Measurements from ENCODE around the gene SMAD5. TPM values are rescaled to one million over a fixed set of nuclear protein-coding genes. Genes with fewer than 3 reads are reported as not detected.

Gene SMAD5
- total and polyA plus RNA-seq, 2 experiments from 2014 or later, result 37.5 to 56.6 TPM

DNA sequence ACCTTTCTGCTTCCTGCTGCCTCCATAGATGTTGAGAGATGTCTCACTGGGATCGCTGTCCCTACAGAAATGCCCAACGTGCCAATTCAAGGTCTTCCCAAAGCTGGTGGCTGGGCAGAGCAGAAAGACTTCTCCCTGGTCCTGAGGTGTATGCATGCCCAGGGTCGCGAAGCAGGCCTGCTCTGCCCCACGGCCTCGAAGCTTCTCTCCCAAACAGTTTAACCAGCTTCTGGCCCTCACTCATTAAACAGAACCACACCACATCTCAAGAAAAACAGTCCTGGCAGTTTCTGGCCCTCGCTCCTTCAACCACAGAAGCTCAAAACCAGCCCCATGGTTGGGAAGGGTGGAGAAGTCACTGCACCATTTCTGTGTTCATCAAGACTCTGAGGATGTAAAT, 75.0 kb downstream of the SMAD5 start:
- TF ChIP-seq, protein P1, sequence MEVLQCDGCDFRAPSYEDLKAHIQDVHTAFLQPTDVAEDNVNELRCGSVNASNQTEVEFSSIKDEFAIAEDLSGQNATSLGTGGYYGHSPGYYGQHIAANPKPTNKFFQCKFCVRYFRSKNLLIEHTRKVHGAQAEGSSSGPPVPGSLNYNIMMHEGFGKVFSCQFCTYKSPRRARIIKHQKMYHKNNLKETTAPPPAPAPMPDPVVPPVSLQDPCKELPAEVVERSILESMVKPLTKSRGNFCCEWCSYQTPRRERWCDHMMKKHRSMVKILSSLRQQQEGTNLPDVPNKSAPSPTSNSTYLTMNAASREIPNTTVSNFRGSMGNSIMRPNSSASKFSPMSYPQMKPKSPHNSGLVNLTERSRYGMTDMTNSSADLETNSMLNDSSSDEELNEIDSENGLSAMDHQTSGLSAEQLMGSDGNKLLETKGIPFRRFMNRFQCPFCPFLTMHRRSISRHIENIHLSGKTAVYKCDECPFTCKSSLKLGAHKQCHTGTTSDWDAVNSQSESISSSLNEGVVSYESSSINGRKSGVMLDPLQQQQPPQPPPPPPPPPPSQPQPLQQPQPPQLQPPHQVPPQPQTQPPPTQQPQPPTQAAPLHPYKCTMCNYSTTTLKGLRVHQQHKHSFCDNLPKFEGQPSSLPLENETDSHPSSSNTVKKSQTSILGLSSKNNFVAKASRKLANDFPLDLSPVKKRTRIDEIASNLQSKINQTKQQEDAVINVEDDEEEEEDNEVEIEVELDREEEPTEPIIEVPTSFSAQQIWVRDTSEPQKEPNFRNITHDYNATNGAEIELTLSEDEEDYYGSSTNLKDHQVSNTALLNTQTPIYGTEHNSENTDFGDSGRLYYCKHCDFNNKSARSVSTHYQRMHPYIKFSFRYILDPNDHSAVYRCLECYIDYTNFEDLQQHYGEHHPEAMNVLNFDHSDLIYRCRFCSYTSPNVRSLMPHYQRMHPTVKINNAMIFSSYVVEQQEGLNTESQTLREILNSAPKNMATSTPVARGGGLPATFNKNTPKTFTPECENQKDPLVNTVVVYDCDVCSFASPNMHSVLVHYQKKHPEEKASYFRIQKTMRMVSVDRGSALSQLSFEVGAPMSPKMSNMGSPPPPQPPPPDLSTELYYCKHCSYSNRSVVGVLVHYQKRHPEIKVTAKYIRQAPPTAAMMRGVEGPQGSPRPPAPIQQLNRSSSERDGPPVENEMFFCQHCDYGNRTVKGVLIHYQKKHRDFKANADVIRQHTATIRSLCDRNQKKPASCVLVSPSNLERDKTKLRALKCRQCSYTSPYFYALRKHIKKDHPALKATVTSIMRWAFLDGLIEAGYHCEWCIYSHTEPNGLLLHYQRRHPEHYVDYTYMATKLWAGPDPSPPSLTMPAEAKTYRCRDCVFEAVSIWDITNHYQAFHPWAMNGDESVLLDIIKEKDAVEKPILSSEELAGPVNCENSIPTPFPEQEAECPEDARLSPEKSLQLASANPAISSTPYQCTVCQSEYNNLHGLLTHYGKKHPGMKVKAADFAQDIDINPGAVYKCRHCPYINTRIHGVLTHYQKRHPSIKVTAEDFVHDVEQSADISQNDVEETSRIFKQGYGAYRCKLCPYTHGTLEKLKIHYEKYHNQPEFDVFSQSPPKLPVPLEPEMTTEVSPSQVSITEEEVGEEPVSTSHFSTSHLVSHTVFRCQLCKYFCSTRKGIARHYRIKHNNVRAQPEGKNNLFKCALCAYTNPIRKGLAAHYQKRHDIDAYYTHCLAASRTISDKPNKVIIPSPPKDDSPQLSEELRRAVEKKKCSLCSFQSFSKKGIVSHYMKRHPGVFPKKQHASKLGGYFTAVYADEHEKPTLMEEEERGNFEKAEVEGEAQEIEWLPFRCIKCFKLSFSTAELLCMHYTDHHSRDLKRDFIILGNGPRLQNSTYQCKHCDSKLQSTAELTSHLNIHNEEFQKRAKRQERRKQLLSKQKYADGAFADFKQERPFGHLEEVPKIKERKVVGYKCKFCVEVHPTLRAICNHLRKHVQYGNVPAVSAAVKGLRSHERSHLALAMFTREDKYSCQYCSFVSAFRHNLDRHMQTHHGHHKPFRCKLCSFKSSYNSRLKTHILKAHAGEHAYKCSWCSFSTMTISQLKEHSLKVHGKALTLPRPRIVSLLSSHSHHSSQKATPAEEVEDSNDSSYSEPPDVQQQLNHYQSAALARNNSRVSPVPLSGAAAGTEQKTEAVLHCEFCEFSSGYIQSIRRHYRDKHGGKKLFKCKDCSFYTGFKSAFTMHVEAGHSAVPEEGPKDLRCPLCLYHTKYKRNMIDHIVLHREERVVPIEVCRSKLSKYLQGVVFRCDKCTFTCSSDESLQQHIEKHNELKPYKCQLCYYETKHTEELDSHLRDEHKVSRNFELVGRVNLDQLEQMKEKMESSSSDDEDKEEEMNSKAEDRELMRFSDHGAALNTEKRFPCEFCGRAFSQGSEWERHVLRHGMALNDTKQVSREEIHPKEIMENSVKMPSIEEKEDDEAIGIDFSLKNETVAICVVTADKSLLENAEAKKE (CRISPR knock-in tag; IDR thresholded peaks at IDR 0.05), result no peak
- TF ChIP-seq NANOG (IDR thresholded peaks at IDR 0.05; ENCODE audit: borderline replicate concordance) (no peak), CTCF (conservative IDR thresholded peaks at IDR 0.05; ENCODE audit: low read depth in 2 of 2) (no peak), EZH2 (IDR thresholded peaks at IDR 0.05; ENCODE audit: low read depth, unreplicated experiment) (no peak), CREB1 (CRISPR knock-in tag; IDR thresholded peaks at IDR 0.05; ENCODE audit: low read depth) (no peak), POLR2AphosphoS5 (IDR thresholded peaks at IDR 0.05; ENCODE audit: low read depth) (no peak), JUNB (IDR thresholded peaks at IDR 0.05; ENCODE audit: unreplicated experiment) (no peak), EZH2phosphoT487 (IDR thresholded peaks at IDR 0.05; ENCODE audit: unreplicated experiment) (no peak)
- TF ChIP-seq, protein P2, sequence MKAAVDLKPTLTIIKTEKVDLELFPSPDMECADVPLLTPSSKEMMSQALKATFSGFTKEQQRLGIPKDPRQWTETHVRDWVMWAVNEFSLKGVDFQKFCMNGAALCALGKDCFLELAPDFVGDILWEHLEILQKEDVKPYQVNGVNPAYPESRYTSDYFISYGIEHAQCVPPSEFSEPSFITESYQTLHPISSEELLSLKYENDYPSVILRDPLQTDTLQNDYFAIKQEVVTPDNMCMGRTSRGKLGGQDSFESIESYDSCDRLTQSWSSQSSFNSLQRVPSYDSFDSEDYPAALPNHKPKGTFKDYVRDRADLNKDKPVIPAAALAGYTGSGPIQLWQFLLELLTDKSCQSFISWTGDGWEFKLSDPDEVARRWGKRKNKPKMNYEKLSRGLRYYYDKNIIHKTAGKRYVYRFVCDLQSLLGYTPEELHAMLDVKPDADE (IDR thresholded peaks at IDR 0.05), result no peak
- Histone ChIP-seq H3K36me3 (ENCODE audit: insufficient read depth) (no peaks in the 10 kb centered on the region), H2AFZ (no peak overlapping the region), H4K20me1 (replicated peaks; ENCODE audit: insufficient read depth) (no peaks in the 10 kb centered on the region), H3K4me3 (no peak overlapping the region), H3K9me2 (ENCODE audit: insufficient read depth) (no peaks in the 10 kb centered on the region), H3K4me1 (ENCODE audit: insufficient read depth) (peaks cover 8% of the 10 kb centered on the region), H3K79me2 (replicated peaks; ENCODE audit: insufficient read depth) (no peaks in the 10 kb centered on the region), H3K4me2 (no peak overlapping the region), H3F3A (replicated peaks; ENCODE audit: low read depth) (no peaks in the 10 kb centered on the region), H3K27me3 (ENCODE audit: insufficient read depth) (peaks cover 60% of the 10 kb centered on the region), H3K27ac (ENCODE audit: low read depth) (no peak overlapping the region)
- ATAC-seq, result no peak
- Mint-ChIP-seq H3K4me1 (peaks cover 18% of the 10 kb centered on the region), H3K27me3 (ENCODE audit: insufficient read depth, low read depth, poor library complexity) (peaks cover 71% of the 10 kb centered on the region), H3K27ac (no peak overlapping the region), H3K9me3 (peaks cover 15% of the 10 kb centered on the region; the same call in 2 of the 3 replicates), H3K36me3 (ENCODE audit: low read depth) (peaks cover 7% of the 10 kb centered on the region; the same call in 2 of the 3 replicates), H3K4me3 (no peak overlapping the region)
- no peak for DNase-seq (ENCODE audit: low spot score)
